Keratinocyte (primary cell): ENCODE measurements around the gene TIRAP. TPM values are rescaled to one million over a fixed set of nuclear protein-coding genes. Genes with fewer than 3 reads are reported as not detected.

ENCODE experiments used
- DNase-seq: peaks from one replicate; pipeline ENCODE4 v3.0.0-alpha.2; 2011; ENCODE audit warnings: low read depth, missing footprints, low spot score
- FAIRE-seq: peaks from 2 replicates; lab custom pipeline; 2011; peaks lifted over from hg19 to GRCh38; lab: Jason Lieb, UNC
- H2AFZ ChIP-seq: 2 replicates; pipeline ENCODE4 v1.6.0; 2012; ENCODE audit warnings: low read length, control low read depth, inconsistent platforms; ENCODE audit not compliant: control insufficient read depth
- H3K27ac ChIP-seq: 2 replicates; pipeline ENCODE4 v1.5.1; 2011; ENCODE audit warnings: low read length; ENCODE audit not compliant: control insufficient read depth, insufficient read depth
- H3K27me3 ChIP-seq: 3 replicates; pipeline ENCODE4 v1.6.0; 2011; ENCODE audit warnings: low read length; ENCODE audit not compliant: control insufficient read depth, insufficient read depth; ENCODE audit errors: extremely low read depth
- H3K36me3 ChIP-seq, 2 experiments: 2 replicates in 1 of 2; 3 replicates in 1 of 2; pipeline ENCODE4 v1.5.1; 2011; ENCODE audit warnings: low read length in 2 of 2, mild to moderate bottlenecking in 1 of 2; ENCODE audit not compliant: control insufficient read depth in 2 of 2, insufficient read depth in 2 of 2; ENCODE audit errors: extremely low read depth in 1 of 2
- H3K4me1 ChIP-seq: 3 replicates; pipeline ENCODE4 v1.5.1; 2011; ENCODE audit warnings: low read length; ENCODE audit not compliant: control insufficient read depth, insufficient read depth; ENCODE audit errors: extremely low read depth
- H3K4me2 ChIP-seq: 3 replicates; pipeline ENCODE4 v1.6.0; 2011; ENCODE audit warnings: low read depth, low read length; ENCODE audit not compliant: control insufficient read depth, insufficient read depth; ENCODE audit errors: extremely low read depth
- H3K4me3 ChIP-seq, 3 experiments: fragments of 200-600 bp in 1 of 3; sonication (generic) in 1 of 3; 2 replicates in 2 of 3; 3 replicates in 1 of 3; pipeline ENCODE4 v1.5.1; 2011 to 2016; ENCODE audit warnings: low read length in 3 of 3, mild to moderate bottlenecking in 3 of 3, control low read depth in 2 of 3, inconsistent platforms in 1 of 3, low read depth in 1 of 3, mixed read lengths in 1 of 3, mixed run types in 1 of 3, moderate library complexity in 1 of 3; ENCODE audit not compliant: control insufficient read depth in 2 of 3, insufficient read depth in 2 of 3; ENCODE audit errors: extremely low read depth in 1 of 3
- H3K79me2 ChIP-seq: 2 replicates; pipeline ENCODE4 v1.6.0; 2012; ENCODE audit warnings: low read length; ENCODE audit not compliant: control insufficient read depth, insufficient read depth
- H3K9ac ChIP-seq: 3 replicates; pipeline ENCODE4 v1.6.0; 2011; ENCODE audit warnings: low read length; ENCODE audit not compliant: control insufficient read depth, insufficient read depth; ENCODE audit errors: extremely low read depth
- H3K9me1 ChIP-seq: 3 replicates; pipeline ENCODE4 v1.6.0; 2011; ENCODE audit warnings: low read length; ENCODE audit not compliant: control insufficient read depth, insufficient read depth; ENCODE audit errors: extremely low read depth
- H3K9me3 ChIP-seq: 2 replicates; pipeline ENCODE4 v1.5.1; 2012; ENCODE audit warnings: low read depth, low read length; ENCODE audit not compliant: control insufficient read depth
- H4K20me1 ChIP-seq: 3 replicates; pipeline ENCODE4 v1.6.0; 2011; ENCODE audit warnings: low read length; ENCODE audit not compliant: control insufficient read depth, insufficient read depth; ENCODE audit errors: extremely low read depth
- EZH2 ChIP-seq: IDR thresholded peaks from one replicate; pipeline ENCODE4 v1.6.1; 2012; ENCODE audit warnings: inconsistent platforms, mild to moderate bottlenecking, low read length, moderate library complexity
- dilution Hi-C: fragments of 300-500 bp; cut with MboI; formaldehyde crosslinking; loops from one replicate; pipeline ENCODE4 v1.7.0; 2020; ENCODE audit warnings: low sequenced_read_pairs; ENCODE audit not compliant: extremely low pct_ligation_motif_present
- polyA plus RNA-seq, 5 experiments: library from polyadenylated mRNA; depleted of rRNA in 3 of 5; stranded (reverse) in 3 of 5; stranded (forward) in 1 of 5; unstranded in 1 of 5; fragments of >200 nt; gene quantifications; 1 replicate in 1 of 5; 2 replicates in 3 of 5; 3 replicates in 1 of 5; pipeline versions ENCODE4 v1.2.1 to v1.2.3, GENCODE V29; 2011 to 2012; ENCODE audit warnings: missing spikeins in 2 of 5, low read depth in 1 of 5, low replicate concordance in 1 of 5
- TF ChIP-seq, protein P1 (sequence below), 3 experiments: IDR thresholded peaks in 1 of 3; conservative IDR thresholded peaks in 1 of 3; optimal IDR thresholded peaks in 1 of 3; 2 replicates in 2 of 3; 3 replicates in 1 of 3; pipeline versions ENCODE3 to v1.5.1; 2011; ENCODE audit warnings: low read length in 3 of 3, mild to moderate bottlenecking in 3 of 3, moderate library complexity in 2 of 3, control low read depth in 1 of 3, inconsistent platforms in 1 of 3; ENCODE audit not compliant: insufficient read depth in 2 of 3; ENCODE audit errors: extremely low read depth in 1 of 3

TIRAP gene
- polyA plus RNA-seq, 1 donor (not counting 4 experiments of a cell fraction or from before 2014, with no cell fraction given): 3.2 TPM

DNA sequence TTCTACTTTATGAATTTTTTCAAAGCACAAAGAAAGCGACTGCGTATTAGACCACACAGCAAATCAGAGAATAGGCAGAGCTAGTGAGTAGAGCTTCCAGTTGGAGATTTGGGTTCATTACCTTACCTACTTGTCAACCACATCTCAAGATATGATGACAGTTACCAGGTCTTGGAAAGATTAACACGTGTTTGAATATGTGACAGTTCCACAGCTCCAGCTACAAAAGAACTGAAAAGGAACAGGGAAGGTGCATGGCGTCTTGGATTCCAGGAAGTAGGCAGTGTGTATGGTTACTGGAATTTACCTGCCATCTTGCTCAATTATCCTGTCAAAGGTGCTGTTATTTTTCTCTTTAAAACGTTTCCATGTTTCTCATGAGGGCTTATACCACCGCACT, 5.3 kb downstream of the TIRAP start:
- dilution Hi-C loops: no loop called here
- FAIRE-seq (no peak), DNase-seq (no peak)
- Histone ChIP-seq H2AFZ (no peak overlapping the region), H3K4me1 (peaks cover 10% of the 10 kb centered on the region), H3K9ac (no peak overlapping the region), H4K20me1 (no peaks in the 10 kb centered on the region), H3K4me3 (no peak overlapping the region), H3K27ac (no peak overlapping the region), H3K9me3 (no peaks in the 10 kb centered on the region), H3K9me1 (no peaks in the 10 kb centered on the region), H3K27me3 (no peaks in the 10 kb centered on the region), H3K4me2 (no peak overlapping the region), H3K79me2 (no peaks in the 10 kb centered on the region), H3K36me3 (peaks cover 7 to 9% of the 10 kb centered on the region in 2 experiments)
- TF ChIP-seq, protein P1, sequence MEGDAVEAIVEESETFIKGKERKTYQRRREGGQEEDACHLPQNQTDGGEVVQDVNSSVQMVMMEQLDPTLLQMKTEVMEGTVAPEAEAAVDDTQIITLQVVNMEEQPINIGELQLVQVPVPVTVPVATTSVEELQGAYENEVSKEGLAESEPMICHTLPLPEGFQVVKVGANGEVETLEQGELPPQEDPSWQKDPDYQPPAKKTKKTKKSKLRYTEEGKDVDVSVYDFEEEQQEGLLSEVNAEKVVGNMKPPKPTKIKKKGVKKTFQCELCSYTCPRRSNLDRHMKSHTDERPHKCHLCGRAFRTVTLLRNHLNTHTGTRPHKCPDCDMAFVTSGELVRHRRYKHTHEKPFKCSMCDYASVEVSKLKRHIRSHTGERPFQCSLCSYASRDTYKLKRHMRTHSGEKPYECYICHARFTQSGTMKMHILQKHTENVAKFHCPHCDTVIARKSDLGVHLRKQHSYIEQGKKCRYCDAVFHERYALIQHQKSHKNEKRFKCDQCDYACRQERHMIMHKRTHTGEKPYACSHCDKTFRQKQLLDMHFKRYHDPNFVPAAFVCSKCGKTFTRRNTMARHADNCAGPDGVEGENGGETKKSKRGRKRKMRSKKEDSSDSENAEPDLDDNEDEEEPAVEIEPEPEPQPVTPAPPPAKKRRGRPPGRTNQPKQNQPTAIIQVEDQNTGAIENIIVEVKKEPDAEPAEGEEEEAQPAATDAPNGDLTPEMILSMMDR (optimal IDR thresholded peaks at IDR 0.05 in 1 of 3, IDR thresholded peaks at IDR 0.05 in 1 of 3, conservative IDR thresholded peaks at IDR 0.05 in 1 of 3; ENCODE audit: extremely low read depth in 1 of 3, insufficient read depth in 2 of 3, low read length in 3 of 3): no peak

DNA sequence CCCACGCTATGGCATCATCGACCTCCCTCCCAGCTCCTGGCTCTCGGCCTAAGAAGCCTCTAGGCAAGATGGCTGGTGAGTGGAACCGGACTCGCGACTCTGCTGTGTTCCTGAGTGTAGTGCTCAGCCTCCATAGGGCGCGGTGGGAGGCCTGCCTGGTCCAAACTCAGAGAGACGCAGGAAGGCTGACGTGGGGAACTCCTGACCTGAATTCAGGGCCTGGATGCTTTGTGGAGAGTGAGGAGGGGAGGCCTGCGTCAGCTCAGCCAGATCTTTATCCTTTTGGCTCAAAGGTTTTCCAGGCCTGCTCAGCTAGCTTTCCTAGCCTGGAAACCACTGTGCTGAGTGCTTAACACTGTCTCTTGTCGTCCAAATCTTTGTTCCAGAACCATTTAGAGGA, 8.0 kb downstream of the TIRAP start:
- H3K9ac ChIP-seq: no peak overlapping the region
- no peak overlapping the region for H3K27ac ChIP-seq
- H3K4me1 ChIP-seq: no peaks in the 10 kb centered on the region
- no peaks in the 10 kb centered on the region for H3K27me3 ChIP-seq
- H3K9me1 ChIP-seq: no peaks in the 10 kb centered on the region
- TF ChIP-seq, protein P1 (optimal IDR thresholded peaks at IDR 0.05 in 1 of 3, IDR thresholded peaks at IDR 0.05 in 1 of 3, conservative IDR thresholded peaks at IDR 0.05 in 1 of 3; ENCODE audit: extremely low read depth in 1 of 3, insufficient read depth in 2 of 3, low read length in 3 of 3): no peak
- TF ChIP-seq EZH2: no peak
- H3K4me2 ChIP-seq: no peak overlapping the region
- no peaks in the 10 kb centered on the region for H4K20me1 ChIP-seq
- H3K36me3 ChIP-seq: peaks cover 15 to 17% of the 10 kb centered on the region in 2 experiments
- H3K4me3 ChIP-seq: no peak overlapping the region
- dilution Hi-C loops: no loop called here
- H3K9me3 ChIP-seq: no peaks in the 10 kb centered on the region
- FAIRE-seq (no peak), DNase-seq (no peak)
- H2AFZ ChIP-seq: no peak overlapping the region
- H3K79me2 ChIP-seq: no peaks in the 10 kb centered on the region
